Keratinocyte (primary cell): ENCODE results near the gene MCM5. TPM values are rescaled to one million over a fixed set of nuclear protein-coding genes. Genes with fewer than 3 reads are reported as not detected.

Experiments
- DNase-seq: peaks from one replicate; pipeline ENCODE4 v3.0.0-alpha.2; 2011; ENCODE audit warnings: low read depth, missing footprints, low spot score
- FAIRE-seq: peaks from 2 replicates; lab custom pipeline; 2011; peaks lifted over from hg19 to GRCh38; lab: Jason Lieb, UNC
- H2AFZ ChIP-seq: 2 replicates; pipeline ENCODE4 v1.6.0; 2012; ENCODE audit warnings: low read length, control low read depth, inconsistent platforms; ENCODE audit not compliant: control insufficient read depth
- H3K27ac ChIP-seq: 2 replicates; pipeline ENCODE4 v1.5.1; 2011; ENCODE audit warnings: low read length; ENCODE audit not compliant: control insufficient read depth, insufficient read depth
- H3K27me3 ChIP-seq: 3 replicates; pipeline ENCODE4 v1.6.0; 2011; ENCODE audit warnings: low read length; ENCODE audit not compliant: control insufficient read depth, insufficient read depth; ENCODE audit errors: extremely low read depth
- H3K36me3 ChIP-seq, 2 experiments: 2 replicates in 1 of 2; 3 replicates in 1 of 2; pipeline ENCODE4 v1.5.1; 2011; ENCODE audit warnings: low read length in 2 of 2, mild to moderate bottlenecking in 1 of 2; ENCODE audit not compliant: control insufficient read depth in 2 of 2, insufficient read depth in 2 of 2; ENCODE audit errors: extremely low read depth in 1 of 2
- H3K4me1 ChIP-seq: 3 replicates; pipeline ENCODE4 v1.5.1; 2011; ENCODE audit warnings: low read length; ENCODE audit not compliant: control insufficient read depth, insufficient read depth; ENCODE audit errors: extremely low read depth
- H3K4me2 ChIP-seq: 3 replicates; pipeline ENCODE4 v1.6.0; 2011; ENCODE audit warnings: low read depth, low read length; ENCODE audit not compliant: control insufficient read depth, insufficient read depth; ENCODE audit errors: extremely low read depth
- H3K4me3 ChIP-seq, 3 experiments: fragments of 200-600 bp in 1 of 3; sonication (generic) in 1 of 3; 2 replicates in 2 of 3; 3 replicates in 1 of 3; pipeline ENCODE4 v1.5.1; 2011 to 2016; ENCODE audit warnings: low read length in 3 of 3, mild to moderate bottlenecking in 3 of 3, control low read depth in 2 of 3, inconsistent platforms in 1 of 3, low read depth in 1 of 3, mixed read lengths in 1 of 3, mixed run types in 1 of 3, moderate library complexity in 1 of 3; ENCODE audit not compliant: control insufficient read depth in 2 of 3, insufficient read depth in 2 of 3; ENCODE audit errors: extremely low read depth in 1 of 3
- H3K79me2 ChIP-seq: 2 replicates; pipeline ENCODE4 v1.6.0; 2012; ENCODE audit warnings: low read length; ENCODE audit not compliant: control insufficient read depth, insufficient read depth
- H3K9ac ChIP-seq: 3 replicates; pipeline ENCODE4 v1.6.0; 2011; ENCODE audit warnings: low read length; ENCODE audit not compliant: control insufficient read depth, insufficient read depth; ENCODE audit errors: extremely low read depth
- H3K9me1 ChIP-seq: 3 replicates; pipeline ENCODE4 v1.6.0; 2011; ENCODE audit warnings: low read length; ENCODE audit not compliant: control insufficient read depth, insufficient read depth; ENCODE audit errors: extremely low read depth
- H3K9me3 ChIP-seq: 2 replicates; pipeline ENCODE4 v1.5.1; 2012; ENCODE audit warnings: low read depth, low read length; ENCODE audit not compliant: control insufficient read depth
- H4K20me1 ChIP-seq: 3 replicates; pipeline ENCODE4 v1.6.0; 2011; ENCODE audit warnings: low read length; ENCODE audit not compliant: control insufficient read depth, insufficient read depth; ENCODE audit errors: extremely low read depth
- CTCF ChIP-seq, 3 experiments: IDR thresholded peaks in 1 of 3; conservative IDR thresholded peaks in 1 of 3; optimal IDR thresholded peaks in 1 of 3; 2 replicates in 2 of 3; 3 replicates in 1 of 3; pipeline versions ENCODE3 to v1.5.1; 2011; ENCODE audit warnings: low read length in 3 of 3, mild to moderate bottlenecking in 3 of 3, moderate library complexity in 2 of 3, control low read depth in 1 of 3, inconsistent platforms in 1 of 3; ENCODE audit not compliant: insufficient read depth in 2 of 3; ENCODE audit errors: extremely low read depth in 1 of 3
- EZH2 ChIP-seq: IDR thresholded peaks from one replicate; pipeline ENCODE4 v1.6.1; 2012; ENCODE audit warnings: inconsistent platforms, mild to moderate bottlenecking, low read length, moderate library complexity
- dilution Hi-C: fragments of 300-500 bp; cut with MboI; formaldehyde crosslinking; loops from one replicate; pipeline ENCODE4 v1.7.0; 2020; ENCODE audit warnings: low sequenced_read_pairs; ENCODE audit not compliant: extremely low pct_ligation_motif_present
- polyA plus RNA-seq, 5 experiments: library from polyadenylated mRNA; depleted of rRNA in 3 of 5; stranded (reverse) in 3 of 5; stranded (forward) in 1 of 5; unstranded in 1 of 5; fragments of >200 nt; gene quantifications; 1 replicate in 1 of 5; 2 replicates in 3 of 5; 3 replicates in 1 of 5; pipeline versions ENCODE4 v1.2.1 to v1.2.3, GENCODE V29; 2011 to 2012; ENCODE audit warnings: missing spikeins in 2 of 5, low read depth in 1 of 5, low replicate concordance in 1 of 5

Gene MCM5
- polyA plus RNA-seq, 1 donor (not counting 4 experiments of a cell fraction or from before 2014, with no cell fraction given) = 24.4 TPM

- H3K79me2 ChIP-seq = no peaks in the 10 kb centered on the region
- no peak overlapping the region for H3K4me2 ChIP-seq
- peaks cover 0 to 35% of the 10 kb centered on the region in 2 experiments for H3K36me3 ChIP-seq
- no peaks in the 10 kb centered on the region for H3K9me3 ChIP-seq
- dilution Hi-C loops = no loop called here
- no peak for FAIRE-seq
- no peak overlapping the region for H3K4me3 ChIP-seq
- peaks cover 6% of the 10 kb centered on the region for H3K9me1 ChIP-seq
- no peak overlapping the region for H3K27ac ChIP-seq
- DNase-seq = no peak
- H3K27me3 ChIP-seq = no peaks in the 10 kb centered on the region
- H2AFZ ChIP-seq = no peak overlapping the region
- H3K4me1 ChIP-seq = peaks cover 7% of the 10 kb centered on the region
- no peaks in the 10 kb centered on the region for H4K20me1 ChIP-seq
- no peak for TF ChIP-seq CTCF (optimal IDR thresholded peaks at IDR 0.05 in 1 of 3, IDR thresholded peaks at IDR 0.05 in 1 of 3, conservative IDR thresholded peaks at IDR 0.05 in 1 of 3; ENCODE audit: extremely low read depth in 1 of 3, insufficient read depth in 2 of 3, low read length in 3 of 3)
- H3K9ac ChIP-seq = no peak overlapping the region
Measured at GRCh38 chr22:35422145-35422544, 22.2 kb downstream of the MCM5 start.

GRCh38 chr22:35422936-35423335 lies 23.0 kb downstream of the MCM5 start:
- dilution Hi-C loops = no loop called here
- no peak for TF ChIP-seq EZH2
- TF ChIP-seq CTCF (optimal IDR thresholded peaks at IDR 0.05 in 1 of 3, IDR thresholded peaks at IDR 0.05 in 1 of 3, conservative IDR thresholded peaks at IDR 0.05 in 1 of 3; ENCODE audit: extremely low read depth in 1 of 3, insufficient read depth in 2 of 3, low read length in 3 of 3) = no peak
- Histone ChIP-seq H3K27me3 (no peaks in the 10 kb centered on the region), H3K9me1 (peaks cover under 1% of the 10 kb centered on the region), H3K79me2 (no peaks in the 10 kb centered on the region), H2AFZ (no peak overlapping the region), H3K9me3 (no peaks in the 10 kb centered on the region), H3K4me1 (peaks cover 5% of the 10 kb centered on the region), H3K36me3 (peaks cover 0 to 27% of the 10 kb centered on the region in 2 experiments), H4K20me1 (no peaks in the 10 kb centered on the region), H3K4me3 (no peak overlapping the region), H3K9ac (no peak overlapping the region), H3K27ac (no peak overlapping the region), H3K4me2 (no peak overlapping the region)
- FAIRE-seq = no peak
- no peak for DNase-seq
